Fibroblast of mammary gland (primary cell): ENCODE results near the gene SART3.
"Not testable (repeated sequence)": the region's sequence is repeated elsewhere in the genome, so short reads cannot be mapped to it uniquely, and the experiment has no call there.

Experiments used
- DNase-seq: peaks from one replicate; pipeline ENCODE4 v3.0.0-alpha.2; 2010; ENCODE audit warnings: low read depth
- H3K4me3 ChIP-seq: 2 replicates; pipeline ENCODE4 v1.5.1; 2011; ENCODE audit warnings: low read depth, mild to moderate bottlenecking, low read length, moderate library complexity; ENCODE audit not compliant: control insufficient read depth
- CTCF ChIP-seq: conservative IDR thresholded peaks from 2 replicates; pipeline ENCODE4 v1.5.1; 2011; ENCODE audit warnings: low read depth, low read length, inconsistent platforms; ENCODE audit not compliant: control insufficient read depth, insufficient read depth

Gene SART3

GRCh38 chr12:108578813-108579212 is 17.8 kb upstream of the SART3 start:
- no peak for DNase-seq
- TF ChIP-seq CTCF: no peak

GRCh38 chr12:108578264-108578663 is 17.3 kb upstream of the SART3 start:
- no peak for DNase-seq
- H3K4me3 ChIP-seq: no peak overlapping the region
- TF ChIP-seq CTCF: no peak

More at GRCh38 chr12:108578813-108579212, 17.8 kb upstream of the SART3 start:
- no peak overlapping the region for H3K4me3 ChIP-seq

GRCh38 chr12:108577458-108577857 is 16.5 kb upstream of the SART3 start:
- no peak overlapping the region for H3K4me3 ChIP-seq
- TF ChIP-seq CTCF: no peak
- DNase-seq: no peak

- H3K4me3 ChIP-seq: no peak overlapping the region
- no peak for TF ChIP-seq CTCF
- DNase-seq: no peak
Measured at GRCh38 chr12:108576660-108577234, 15.8 kb upstream of the SART3 start.

GRCh38 chr12:108575199-108575912 is 14.4 kb upstream of the SART3 start:
- TF ChIP-seq CTCF: no peak
- no peak for DNase-seq
- H3K4me3 ChIP-seq: no peak overlapping the region

GRCh38 chr12:108574276-108574675 is 13.3 kb upstream of the SART3 start:
- not testable (repeated sequence) for DNase-seq

GRCh38 chr12:108573317-108573716 is 12.3 kb upstream of the SART3 start:
- peak; percentile 32 for DNase-seq
- no peak for TF ChIP-seq CTCF
- H3K4me3 ChIP-seq: no peak overlapping the region

More at GRCh38 chr12:108574276-108574675, 13.3 kb upstream of the SART3 start:
- not testable (repeated sequence) for H3K4me3 ChIP-seq
